GM19035 (cell line): Measurements from ENCODE around the gene KAT6B.
"Not testable (repeated sequence)": the region's sequence is repeated elsewhere in the genome, so short reads cannot be mapped to it uniquely, and the experiment has no call there.

ENCODE experiments used
- ATAC-seq: cut with Tn5 transposase; IDR thresholded peaks from one replicate; pipeline ENCODE4 v1.9.1; 2021; ENCODE audit not compliant: unreplicated experiment

Gene KAT6B

DNA sequence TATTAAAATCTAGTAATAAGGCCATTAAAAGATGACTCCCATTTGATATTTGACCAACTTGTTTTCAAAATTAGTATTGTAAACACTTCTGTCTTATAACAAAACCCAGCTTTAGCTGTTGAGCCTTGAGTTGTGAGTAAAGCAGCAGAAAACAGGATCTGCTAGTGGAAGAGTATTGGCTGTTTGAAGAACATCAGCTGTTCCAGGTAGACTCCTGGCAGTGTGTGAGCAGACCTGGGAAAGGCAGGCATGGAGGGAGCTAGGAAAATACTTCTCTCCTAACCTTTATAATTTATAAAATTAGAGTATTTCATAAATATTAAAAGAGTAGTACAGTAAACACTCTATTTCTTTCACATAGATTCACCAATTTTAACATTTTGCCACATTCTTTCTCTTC is 29.0 kb downstream of the KAT6B start:
- no peak for ATAC-seq

DNA sequence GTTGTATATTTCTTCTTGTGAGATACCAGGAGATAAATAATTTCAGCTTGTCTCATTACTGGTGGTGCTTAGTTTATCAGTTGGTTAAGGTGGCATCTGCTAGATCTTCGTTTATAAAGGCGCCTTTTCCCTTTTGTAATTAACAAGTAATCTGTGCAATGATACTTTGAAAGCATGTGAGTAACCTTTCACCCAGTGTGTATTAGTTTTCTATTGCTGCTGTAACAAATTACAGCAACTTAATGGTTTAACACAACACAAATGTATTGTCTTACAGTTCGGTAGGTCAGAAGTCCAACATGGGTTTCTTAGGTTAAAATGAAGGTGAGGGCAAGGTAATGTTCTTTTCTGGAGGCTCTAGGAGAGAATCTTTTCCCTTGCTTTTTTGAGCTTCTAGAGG is 30.5 kb downstream of the KAT6B start:
- no peak for ATAC-seq

- ATAC-seq: no peak
These were observed 31.2 kb downstream of the KAT6B start for GRCh38 chr10:74857586-74857985.

GRCh38 chr10:74859546-74859945 is 33.1 kb downstream of the KAT6B start:
- no peak for ATAC-seq

DNA sequence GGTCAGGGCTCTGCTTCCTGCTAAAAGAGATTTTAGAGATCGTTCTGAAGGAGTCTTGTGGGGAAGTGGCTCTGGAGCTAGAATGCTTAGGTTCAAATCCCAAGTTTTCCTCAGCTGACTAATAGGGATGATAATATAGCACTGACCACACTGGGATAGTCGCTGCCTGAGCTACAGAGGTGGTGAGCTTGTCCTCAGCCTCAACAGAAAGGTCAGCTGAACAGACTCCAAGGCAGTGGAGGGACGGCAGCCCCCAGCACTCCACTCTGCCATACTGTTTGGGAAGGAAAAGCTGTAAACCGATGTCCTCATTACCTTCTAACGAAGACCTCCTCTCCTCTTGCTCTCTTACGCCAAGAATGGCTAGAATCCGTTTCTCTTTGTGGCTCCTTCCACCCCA is 36.2 kb downstream of the KAT6B start:
- ATAC-seq: no peak

- no peak for ATAC-seq
These were observed 37.2 kb downstream of the KAT6B start for GRCh38 chr10:74863551-74863950.

DNA sequence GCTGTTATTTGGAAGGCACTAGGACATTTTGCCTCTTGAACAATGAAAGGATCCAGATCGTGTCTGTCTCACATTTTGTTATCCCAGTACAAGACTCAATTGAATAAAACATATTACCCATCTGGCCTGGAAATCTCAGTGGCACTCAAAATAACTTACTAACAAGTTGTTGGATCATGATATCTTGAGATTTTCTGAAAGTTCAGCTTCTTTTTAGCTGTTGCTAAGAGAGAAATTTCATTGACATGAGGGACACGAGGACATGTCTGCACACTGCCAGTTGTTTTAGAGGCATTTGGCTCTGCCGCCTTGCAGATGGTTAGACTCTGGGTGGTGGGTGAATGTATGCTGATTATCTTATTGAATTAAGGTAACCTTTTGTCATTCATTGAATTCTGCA is 41.0 kb downstream of the KAT6B start:
- no peak for ATAC-seq

DNA sequence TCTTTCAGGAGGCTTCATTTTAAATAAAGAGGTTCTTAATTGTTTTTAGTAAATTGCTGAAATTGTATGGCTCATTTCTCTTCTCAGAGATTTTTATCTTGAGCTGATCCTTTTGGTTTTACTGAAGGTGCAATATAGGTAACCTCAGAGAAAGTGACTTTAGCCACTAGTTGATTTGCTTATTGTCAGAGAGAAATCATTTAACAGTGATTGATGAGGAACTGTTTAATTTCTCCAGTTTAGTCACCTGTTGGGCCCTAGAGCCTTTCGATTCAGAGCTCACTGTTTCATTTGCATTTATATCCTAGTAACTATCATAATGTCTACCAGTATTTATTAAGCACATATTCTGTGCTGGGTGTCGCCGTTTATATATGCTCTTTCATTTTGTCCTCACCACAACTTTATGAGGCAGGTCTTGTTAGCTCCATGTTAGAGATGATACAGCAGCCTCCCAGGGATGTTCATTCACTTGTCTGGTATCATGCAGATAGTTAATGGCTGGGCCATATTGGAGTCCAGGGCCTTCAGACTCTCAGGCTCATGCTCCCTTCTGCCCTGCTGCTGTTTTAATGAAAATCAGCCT is 42.1 kb downstream of the KAT6B start:
- no peak for ATAC-seq

- ATAC-seq: no peak
These were observed 43.2 kb downstream of the KAT6B start for GRCh38 chr10:74869635-74870034.

- ATAC-seq: no peak
These were observed 43.8 kb downstream of the KAT6B start for GRCh38 chr10:74870191-74870590.

- ATAC-seq: peak; percentile 82
These were observed 45.4 kb downstream of the KAT6B start for GRCh38 chr10:74871595-74872382.

GRCh38 chr10:74873803-74874454 is 47.5 kb downstream of the KAT6B start:
- no peak for ATAC-seq

DNA sequence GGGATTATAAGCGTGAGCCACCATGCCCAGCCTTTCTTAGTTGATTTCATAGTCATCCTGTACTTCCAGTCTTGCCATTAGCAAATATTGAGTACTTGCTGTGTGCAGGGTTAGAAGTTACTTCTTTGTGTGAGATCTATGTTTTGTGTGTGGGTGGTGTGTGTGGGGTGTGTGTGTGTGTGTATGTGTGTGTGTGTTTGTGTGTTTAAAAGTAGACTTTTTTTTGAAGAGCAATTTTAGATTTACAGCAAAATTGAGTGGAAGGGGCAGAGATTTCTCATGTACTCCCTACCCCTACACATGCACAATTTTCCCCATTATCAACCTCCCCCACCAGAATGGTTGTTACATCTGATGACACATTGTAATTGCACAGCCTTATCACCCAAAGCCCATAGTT is 48.2 kb downstream of the KAT6B start:
- ATAC-seq: no peak

DNA sequence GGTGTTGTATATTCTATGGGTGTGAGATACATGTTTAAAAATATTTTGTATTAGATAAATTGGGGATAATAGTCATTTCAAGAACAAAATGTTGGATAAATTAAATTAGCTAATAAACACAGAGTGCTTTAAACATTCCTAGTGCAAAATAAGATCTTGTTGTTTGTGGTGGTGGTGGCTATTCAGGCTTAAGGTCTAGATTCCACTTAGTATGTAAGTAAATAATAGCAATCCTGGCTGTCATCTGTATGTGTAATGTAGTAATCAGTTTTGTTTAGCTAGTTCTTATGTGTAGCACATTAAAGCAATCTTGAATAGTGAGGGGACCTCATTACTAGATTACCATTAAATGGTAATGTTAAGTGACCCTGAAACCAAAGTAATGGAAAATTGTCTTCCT is 48.7 kb downstream of the KAT6B start:
- ATAC-seq: no peak

GRCh38 chr10:74875966-74876365 is 49.6 kb downstream of the KAT6B start:
- ATAC-seq: no peak

DNA sequence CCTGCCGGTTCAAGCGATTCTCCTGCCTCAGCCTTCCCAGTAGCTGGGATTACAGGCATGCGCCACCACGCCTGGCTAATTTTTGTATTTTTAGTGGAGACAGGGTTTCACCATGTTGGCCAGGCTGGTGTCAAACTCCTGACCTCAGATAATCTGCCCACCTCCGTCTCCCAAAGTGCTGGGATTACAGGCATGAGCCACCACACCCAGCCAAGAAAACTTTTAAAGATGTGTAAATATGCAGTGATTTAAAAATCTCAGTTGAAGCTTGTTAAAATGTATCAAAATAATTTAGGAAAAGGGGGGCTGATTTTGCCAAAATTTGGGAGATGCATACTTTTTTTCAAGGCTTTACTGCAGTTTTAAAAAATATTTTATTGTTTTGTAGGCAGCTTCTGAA is 50.7 kb downstream of the KAT6B start:
- ATAC-seq: not testable (repeated sequence)

DNA sequence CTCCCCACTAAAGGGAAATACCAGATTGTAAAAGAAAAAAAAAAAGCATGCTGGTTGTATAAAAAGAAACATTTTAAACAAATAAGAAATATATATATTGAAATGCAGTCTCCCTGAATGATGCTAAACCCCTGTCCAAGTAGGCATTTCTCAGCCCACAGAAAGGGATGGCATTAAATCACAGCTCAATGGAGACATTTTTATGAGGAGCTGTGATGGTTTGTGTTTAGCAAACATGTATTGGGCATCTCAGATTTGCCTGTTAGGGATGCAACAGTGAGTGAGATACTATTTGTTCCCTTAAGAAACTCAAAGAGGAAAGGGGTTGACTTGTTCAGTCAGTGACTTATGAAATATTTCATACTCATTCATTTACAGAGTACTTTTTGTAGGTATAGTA is 51.5 kb downstream of the KAT6B start:
- ATAC-seq: no peak

DNA sequence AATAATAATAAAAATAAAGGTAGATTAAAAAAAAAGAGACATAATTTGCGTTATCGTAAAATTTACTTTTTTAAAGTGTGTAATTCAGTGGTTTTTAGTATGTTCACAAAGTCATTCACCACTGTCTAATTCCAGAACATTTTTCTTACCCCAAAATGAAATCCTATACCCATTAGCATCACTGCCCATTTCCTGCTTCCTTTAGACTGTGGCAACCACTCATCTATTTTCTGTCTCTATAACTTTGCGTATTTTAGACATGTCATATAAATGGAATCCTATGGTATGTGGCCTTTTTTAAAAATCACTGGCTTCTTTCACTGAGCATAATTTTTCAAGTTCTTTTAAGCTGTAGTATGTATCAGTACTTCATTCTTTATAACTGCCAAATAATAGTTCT is 53.6 kb downstream of the KAT6B start:
- ATAC-seq: no peak

GRCh38 chr10:74881253-74881884 is 55.0 kb downstream of the KAT6B start:
- no peak for ATAC-seq

DNA sequence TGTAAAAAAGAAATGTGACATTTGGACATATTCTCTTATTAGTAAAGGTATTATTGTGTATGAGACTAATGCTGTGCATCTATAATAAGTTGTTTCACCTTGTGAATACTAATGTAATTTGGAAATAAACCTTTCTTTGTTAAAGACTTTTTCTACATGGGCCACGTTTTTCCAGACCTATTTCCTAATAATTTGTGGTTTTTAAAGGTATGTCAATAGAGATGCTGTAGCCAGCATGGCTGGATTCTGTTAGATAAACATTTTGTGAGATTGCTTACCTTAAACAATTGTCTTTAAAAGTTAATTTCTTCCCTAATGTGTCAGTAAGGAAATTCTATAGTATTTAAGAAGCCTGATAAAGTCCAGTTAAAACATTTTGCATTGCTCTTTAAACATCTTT is 56.0 kb downstream of the KAT6B start:
- ATAC-seq: no peak

DNA sequence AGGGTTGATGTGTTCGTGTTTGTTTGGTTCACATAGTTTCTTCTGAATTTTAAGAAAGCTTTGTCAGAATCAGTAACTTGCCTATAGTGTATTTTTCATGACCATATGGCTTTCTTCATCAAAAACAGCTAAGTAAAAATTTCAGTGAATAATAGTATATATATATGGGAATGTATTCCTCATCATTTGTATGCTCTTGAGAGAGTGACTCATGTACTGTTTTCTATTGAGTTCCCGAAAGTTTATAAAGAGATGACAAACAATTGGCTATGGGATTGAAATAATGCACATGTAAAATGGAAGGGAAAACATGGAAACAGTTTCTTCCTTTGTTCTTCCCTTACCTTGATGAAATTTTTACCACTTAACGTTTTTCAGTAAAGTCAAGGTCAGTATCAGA is 56.4 kb downstream of the KAT6B start:
- no peak for ATAC-seq

DNA sequence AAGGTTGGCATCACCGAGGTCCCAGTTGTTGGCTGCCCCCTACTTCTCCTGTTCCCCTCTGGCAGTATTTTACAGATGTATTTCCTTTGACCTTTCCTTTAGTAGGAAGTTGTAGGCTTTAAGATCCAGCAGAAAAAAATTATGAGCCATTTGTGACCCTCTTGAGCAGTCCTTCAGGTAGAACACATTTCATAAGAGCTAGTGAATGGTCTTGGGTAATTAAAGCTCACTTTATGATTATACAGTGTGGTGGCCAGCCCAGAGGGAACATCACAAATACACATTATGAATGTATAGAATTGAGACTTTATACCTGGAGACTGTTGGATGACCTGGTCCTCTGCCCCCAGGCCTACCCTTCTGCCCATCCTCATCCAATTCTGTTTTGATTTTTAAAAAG is 57.0 kb downstream of the KAT6B start:
- no peak for ATAC-seq
